ENCODE data around the gene SLC39A3.

The SLC39A3 gene, protein sequence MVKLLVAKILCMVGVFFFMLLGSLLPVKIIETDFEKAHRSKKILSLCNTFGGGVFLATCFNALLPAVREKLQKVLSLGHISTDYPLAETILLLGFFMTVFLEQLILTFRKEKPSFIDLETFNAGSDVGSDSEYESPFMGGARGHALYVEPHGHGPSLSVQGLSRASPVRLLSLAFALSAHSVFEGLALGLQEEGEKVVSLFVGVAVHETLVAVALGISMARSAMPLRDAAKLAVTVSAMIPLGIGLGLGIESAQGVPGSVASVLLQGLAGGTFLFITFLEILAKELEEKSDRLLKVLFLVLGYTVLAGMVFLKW

DNA sequence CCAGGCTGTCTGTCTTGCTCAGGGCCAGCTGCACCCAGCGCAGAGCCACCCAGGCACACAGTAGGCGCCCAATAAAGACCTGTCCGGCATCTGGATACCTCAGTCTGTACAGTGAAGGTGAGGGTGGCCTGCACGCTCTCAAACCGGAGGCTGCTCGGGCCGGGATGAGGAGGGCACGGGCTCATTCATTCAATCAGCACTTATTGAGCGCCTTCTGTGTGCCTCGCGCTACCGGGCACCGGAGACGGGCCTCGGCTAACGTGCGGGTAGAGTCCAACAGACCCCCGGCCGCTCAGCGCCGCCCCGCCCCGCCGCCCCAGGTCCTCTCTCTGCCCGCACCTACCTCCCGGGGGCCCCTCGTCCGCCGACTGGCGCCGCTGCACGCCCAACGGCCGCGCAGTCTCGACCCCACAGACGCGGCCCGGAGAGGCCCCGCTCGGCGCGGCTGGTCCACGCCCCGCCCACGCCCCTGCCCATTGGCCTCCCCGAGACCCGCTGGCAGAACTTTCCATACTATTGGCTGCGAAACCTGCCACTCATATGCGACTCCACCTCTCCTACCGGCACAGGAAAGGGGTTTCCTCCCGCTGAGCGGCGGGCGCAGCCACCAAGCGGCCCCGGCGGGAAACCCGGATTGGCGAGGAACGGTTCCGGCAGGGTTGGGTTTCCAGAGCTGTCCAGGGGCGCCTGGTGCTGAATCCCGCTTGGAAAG is at the start of gene SLC39A3:
Gene SLC39A3 (minus strand): TSS at position 416 of the 712 bp plus-strand sequence. CDS start 2,760 bp downstream, outside the sequence.
- DNase-seq (ENCODE audit: low read depth) = peak; percentile 99

DNA sequence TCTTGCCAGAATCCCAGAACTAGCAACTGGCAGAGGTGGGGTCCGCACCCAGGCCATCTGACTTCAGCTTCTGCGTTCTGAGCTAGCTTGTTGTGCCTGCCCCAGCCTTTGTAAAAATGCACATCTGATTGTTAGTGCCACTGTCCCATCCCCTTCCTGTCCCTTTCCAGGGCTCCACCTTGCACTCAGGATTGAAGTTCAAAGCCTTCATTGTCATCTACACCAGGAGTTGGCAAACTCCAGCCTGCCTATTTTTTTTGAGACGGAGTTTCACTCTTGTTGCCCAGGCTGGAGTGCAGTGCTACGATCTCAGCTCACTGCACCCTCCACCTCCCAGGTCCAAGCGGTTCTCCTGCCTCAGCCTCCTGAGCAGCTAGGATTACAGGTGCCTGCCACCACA is 48.4 kb upstream of the SLC39A3 start:
- no peak for DNase-seq (ENCODE audit: low read depth)

DNA sequence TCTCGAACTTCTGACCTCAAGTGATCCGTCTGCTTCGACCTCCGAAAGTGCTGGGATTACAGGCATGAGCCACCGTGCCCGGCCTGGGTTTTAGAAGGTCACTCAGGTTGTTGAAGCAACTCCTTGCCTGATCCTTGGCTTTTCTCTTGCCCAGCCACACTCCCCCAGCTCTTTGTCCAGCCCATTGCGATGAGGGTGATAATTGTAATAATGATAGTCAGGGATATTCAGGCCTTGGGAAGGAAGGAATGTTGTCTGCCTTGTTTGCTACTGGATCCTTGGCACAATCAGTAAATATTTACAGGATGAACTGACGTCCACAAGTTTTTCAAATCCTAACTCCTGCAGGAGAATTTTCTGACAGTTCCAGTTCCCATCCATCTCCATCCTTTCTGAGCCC is 47.3 kb upstream of the SLC39A3 start:
- DNase-seq (ENCODE audit: low read depth) = no peak

DNA sequence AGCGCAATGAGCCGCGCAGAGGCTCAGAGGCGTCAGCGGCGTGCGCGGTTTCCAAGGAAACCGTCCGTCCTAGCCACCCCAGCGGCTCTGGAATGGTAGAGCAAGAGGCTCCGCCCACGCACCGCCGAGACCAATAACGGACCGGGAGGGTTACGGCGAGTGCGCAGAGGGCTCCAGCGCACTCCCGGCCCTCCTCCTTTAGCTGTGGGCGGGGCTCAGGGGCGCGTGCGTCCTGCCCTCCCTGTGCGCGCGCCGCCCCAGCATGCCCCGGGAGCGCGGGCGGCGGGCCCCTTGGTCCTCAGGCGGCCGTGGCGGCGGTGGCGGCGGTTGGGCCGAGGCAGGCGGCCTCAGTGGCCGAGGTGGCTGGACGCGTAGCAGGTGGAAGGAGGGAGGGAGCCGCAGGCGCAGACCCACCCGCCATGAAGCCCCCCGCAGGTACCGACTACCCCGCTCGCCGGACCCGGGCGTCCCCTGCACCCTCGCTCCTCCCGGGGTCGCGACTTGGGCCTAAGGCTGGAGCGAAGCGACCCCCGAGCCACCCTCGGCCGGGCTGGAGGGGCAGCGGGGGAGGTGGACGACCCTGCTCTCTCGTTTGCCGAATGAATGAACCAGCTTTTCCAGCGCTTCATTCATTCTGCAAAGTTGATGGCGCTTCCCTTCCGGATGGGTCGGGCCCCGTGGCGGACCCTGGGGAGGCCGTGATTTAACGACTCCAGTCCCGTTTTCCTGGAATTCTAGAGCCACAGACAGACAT is 45.6 kb upstream of the SLC39A3 start, which contains the start of gene THOP1:
Gene THOP1 (plus strand): TSS at position 260 of the 754 bp plus-strand sequence. CDS start 160 bp downstream, at position 420.
- peak; percentile 100 for DNase-seq (ENCODE audit: low read depth)

DNA sequence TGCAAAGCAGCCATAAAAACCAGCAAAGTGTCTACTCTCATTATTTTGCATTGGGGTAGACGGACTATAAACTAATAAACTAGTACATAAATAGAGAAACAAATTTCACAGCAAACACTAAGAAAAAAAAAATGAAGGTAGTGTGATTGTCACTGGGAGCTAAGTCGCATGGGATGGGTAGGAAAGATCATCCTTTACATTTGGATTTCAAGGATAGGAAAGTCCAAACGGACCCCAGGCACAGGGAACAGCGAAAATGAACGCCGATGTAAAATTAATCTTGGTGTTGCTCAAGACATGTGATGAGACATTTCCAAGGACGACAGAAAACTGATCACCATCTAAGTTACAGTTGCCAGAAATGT is 43.9 kb upstream of the SLC39A3 start:
- no peak for DNase-seq (ENCODE audit: low read depth)

DNA sequence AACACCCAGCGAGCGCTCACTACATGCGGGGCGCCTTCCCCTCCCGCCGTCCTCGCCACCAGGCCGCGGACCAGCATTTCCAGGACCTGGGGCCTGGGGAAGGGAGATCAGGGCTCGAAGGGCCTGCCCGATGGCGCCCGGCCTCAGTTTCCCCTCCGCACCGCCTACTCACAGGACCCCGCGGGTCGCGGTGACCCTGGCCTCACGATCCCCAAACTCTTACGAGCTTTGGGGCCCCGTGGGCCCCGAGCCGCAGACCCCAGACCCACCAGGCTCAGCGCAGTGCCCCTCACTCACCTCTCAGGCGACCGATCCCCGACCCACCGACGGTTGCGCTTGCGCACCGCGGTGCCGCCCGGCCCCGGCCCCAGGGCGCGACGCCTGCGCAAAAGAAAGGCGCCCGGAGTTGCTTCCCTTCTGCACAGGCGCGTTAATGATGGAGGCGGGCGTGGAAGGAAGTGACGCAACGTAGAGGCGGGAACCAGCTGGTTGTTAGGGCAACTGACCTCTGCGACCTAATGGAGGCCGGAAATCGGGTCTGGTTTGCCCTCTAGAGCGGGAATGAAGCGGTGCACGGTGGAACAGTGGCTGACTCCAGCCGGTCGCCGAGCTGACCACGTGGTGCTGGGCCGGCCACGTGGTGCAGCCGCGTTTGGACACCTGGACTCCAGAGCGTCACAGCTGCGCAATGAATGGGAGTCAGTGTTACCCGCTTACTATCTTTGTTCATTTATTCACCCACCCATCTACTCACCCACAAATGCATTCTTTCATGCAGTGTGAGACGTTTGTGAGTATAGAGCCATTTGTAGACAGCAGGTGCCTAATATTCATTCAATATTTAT is 43.3 kb upstream of the SLC39A3 start, which contains the start of gene SGTA:
Gene SGTA (minus strand): TSS at position 338 of the 845 bp plus-strand sequence. CDS start 14,205 bp downstream, outside the sequence.
- DNase-seq (ENCODE audit: low read depth) = peak; percentile 96

DNA sequence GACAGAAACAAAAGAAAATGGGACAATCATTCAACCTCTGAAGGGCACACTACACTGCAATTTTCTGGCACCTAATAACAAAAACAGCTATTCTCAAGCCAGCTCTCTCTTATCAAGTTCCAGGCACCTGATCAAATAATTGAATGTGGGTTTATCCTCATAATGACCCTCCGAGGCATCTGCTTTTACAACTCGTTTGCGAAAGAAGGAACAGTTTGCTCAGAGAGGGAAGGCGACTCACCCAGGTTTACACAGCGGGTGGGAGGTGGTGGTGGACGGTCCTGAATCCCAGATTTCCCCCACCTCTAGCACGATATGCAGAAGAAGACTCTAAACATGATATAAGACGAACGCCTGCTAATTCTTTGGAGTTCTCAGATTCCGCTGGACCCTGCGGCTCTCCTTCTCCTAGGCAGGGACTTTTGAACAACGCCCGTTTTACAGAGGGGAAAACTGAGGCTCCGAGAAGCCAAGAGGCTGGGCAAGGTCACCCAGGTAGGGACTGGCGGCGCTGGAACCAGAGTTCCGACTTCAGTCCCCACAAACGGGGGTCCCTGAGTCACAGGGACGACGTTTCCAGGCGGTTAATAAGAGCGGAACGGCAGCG is 42.6 kb upstream of the SLC39A3 start:
- no peak for DNase-seq (ENCODE audit: low read depth)

DNA sequence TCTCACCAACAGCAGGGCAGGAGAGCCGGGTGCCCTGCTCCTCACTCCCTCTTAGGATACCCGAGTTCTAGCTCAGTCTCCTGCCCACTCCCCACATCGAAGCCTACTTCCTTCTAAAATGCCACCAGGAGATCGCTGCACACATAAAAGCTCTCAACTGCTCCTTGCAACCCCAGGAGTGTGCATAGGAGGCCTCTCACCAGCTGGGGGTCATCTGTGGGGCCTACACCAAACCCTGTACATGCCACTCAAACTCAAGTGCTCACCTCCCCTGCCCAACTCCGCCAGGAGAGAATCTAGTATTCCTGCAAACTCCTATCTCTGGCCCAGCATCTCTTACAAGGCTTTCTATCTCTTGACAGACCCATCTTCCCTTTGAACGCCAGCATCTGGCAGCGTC is 40.5 kb upstream of the SLC39A3 start:
- no peak for DNase-seq (ENCODE audit: low read depth)

DNA sequence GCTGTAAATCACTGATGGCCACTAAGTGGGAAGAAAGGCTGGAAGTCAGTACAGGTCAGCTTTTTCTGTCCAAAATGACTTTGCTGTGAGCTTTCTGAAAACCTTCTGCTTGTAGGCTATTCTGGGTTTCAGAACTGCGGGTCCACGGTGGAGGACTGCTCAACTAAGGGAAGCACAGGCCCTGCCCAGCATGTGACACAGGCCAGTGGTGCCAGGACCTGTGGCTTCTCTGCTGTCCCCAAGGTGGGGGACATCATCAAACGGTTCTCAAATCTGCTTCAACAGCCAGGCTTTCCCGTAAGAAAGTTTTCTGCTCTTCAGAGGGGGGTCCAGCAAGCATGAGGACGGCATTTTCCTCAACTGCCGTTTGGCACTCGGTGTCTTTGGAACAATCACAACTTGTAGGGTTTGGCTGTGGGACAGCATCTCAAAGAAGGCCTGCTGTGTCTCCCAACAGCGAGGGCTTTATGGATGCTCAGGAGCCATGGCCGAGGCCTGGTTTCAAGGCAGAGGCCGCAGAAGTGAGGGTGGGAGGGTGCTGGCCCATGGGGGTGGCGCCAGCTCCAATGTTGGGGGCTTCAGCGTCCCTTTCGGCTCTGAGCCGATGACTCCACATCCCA is 39.4 kb upstream of the SLC39A3 start:
- DNase-seq (ENCODE audit: low read depth) = no peak

DNA sequence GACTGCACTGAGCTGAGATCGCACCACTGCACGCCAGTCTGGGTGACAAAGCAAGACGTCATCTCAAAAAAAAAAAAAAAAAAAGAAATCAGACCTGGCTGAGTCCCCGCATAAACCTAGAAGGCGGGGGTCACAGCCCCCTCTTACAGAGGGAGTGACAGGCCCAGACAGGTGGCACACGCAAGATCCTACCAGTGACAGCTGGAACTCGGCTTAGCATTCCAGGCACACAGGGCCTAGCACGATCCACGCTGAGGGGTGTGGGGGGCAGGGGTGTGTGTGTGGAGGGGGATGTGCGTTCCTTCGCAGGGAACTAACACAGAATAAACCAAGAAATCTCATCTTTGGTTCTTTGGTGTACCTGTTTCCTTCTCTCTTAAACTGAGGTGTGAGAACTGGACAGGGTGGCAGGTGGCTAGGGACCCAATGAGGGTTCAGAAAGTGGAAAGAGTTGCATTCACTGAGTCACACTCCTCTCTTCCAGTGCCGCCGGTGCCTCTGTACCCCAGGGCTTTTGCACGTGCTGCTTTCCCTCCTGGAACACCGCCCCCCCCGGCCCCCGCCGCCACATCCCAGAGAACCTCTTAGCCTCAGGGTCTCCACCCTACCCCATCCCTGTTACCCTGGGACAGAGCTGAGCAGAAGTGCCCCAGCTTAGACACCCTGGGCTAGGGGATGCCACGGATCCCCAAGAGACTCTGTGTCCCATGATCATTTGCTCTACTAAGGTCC is 38.3 kb upstream of the SLC39A3 start:
- DNase-seq (ENCODE audit: low read depth) = no peak

DNA sequence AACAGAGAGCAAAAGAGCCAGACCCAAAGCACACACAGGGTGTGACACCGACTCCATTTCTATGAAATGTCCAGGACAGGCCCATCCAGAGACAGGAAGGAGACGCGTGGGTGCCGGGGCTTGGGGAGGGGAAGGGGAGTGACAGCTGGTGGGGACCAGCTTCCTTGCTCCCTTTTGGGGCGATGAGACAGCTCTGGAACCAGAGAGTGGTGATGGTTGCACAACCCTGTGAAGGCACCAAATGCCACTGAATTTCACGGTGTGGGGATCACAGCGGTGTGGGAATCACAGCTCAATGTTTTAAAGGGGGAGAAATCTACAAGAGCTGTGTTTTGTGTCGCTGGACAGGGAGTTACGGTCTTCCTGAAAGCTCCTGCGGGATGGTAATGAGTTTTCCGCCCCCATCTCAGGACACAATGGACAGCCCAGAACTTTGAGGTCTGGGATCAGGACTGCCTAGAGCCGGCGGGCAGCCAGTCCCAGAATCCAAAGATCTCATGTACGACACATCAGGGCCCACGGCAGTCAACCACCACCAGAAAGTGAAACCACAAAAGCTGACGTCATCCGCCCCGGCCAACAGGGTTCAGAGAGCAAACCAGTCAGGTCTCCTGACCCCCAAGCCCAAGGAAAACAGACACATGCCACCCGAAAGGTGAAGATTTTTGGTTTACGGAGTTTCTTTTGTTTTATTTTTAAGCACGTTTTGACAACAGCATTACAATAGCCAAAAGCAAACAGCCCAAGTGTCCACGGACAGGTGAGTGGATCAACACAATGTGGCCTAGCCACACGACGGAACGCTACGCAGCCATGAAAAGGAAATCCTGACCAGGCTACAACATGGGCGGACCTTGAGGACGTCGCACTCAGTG is 36.0 kb upstream of the SLC39A3 start:
- peak; percentile 66 for DNase-seq (ENCODE audit: low read depth)

DNA sequence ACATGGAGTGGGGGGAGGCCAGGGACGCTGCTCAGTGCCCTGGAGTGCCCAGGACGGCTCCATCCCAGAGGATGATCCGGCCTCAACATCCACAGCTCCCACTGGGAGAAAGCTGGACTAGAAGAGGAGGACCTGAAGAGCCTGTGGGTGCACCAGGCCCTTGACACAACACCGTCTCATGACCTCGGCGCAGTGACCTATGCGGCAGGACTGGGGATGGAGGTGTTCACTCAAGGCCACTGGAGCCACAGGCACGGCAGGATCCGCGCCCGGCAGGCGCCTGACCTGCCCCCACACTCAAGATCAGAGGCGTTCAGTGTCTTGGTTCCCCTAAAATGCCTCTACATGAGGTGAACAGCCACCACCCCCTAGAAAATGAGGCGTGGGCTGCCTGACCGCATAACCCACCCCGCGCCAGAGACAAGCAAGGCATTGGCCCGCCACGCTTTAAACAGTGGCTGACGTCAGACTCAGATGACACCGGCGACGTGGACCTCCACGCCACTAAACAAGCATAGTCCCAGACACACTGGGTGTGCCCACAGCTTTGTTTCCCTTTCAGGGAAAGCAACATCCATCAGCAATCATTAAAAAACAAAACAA is 35.2 kb upstream of the SLC39A3 start:
- no peak for DNase-seq (ENCODE audit: low read depth)

DNA sequence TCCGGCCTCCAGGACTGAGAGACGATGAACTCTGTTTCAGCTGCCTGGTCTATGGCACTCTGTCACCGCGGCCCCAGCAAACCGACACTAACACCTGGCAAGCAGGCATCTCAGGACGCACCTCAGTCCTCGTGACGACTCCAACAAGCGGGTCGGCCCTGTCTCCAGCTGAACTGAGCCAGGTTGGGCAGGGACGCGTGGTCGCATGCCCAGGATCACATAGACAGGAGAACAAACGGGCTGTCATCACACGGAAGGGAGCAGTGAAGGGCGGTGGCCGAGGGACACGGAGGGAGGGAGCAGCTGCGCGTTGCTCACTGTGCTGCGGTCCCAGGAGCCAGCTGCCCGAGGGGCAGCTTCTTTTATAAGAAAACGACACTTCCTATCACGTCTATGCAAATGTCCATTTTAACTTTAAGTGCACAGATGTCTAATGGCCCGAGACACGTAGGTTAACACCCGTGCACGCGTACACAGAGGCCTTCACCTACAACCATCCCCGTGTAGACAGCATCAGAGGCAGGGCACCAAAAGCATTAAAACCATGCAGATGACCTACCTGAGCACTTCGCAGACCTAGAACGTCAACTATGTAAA is 34.4 kb upstream of the SLC39A3 start:
- DNase-seq (ENCODE audit: low read depth) = no peak

DNA sequence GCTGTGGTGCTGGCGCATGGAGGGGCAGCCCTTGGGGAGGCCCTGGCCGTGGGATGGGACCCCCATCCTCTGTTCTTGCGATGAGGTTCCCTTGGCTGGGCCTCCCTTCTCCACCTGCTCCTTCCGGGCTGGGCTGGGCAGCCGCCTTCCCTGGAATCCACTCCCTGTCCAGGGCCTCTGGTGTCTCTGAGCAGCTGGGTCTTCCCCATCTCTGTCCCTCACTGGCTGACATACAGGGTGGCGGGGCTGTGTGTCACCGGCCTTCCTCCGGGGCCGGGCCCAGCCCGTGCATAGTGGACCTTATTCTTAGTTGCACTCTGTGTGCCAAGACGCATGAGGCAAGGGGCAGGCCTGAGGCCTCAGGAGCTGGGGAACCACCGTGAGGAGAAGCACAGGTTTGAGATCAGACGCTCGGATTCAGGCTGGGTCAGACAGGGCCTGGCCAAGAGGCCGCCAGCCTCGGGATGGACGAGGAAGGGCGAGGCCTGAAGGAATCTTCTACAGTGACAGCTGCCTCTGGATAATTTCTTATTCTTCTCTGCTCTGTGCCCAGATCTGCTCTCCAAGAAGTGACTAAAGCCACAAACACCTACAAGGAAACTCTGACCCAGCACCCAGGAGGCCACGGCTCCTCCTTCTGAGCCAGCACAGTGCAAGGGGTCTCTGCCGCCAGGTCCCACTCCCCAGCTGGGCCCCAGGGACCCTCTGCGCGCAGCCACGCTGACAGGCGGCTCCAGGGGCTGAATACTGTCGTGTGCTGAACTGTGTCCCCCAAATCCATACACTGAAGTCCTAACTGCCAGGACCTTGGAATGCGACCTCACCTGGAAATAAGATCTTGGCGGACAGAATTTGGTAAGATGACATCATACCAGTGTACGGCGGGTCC is 32.2 kb upstream of the SLC39A3 start:
- no peak for DNase-seq (ENCODE audit: low read depth)

DNA sequence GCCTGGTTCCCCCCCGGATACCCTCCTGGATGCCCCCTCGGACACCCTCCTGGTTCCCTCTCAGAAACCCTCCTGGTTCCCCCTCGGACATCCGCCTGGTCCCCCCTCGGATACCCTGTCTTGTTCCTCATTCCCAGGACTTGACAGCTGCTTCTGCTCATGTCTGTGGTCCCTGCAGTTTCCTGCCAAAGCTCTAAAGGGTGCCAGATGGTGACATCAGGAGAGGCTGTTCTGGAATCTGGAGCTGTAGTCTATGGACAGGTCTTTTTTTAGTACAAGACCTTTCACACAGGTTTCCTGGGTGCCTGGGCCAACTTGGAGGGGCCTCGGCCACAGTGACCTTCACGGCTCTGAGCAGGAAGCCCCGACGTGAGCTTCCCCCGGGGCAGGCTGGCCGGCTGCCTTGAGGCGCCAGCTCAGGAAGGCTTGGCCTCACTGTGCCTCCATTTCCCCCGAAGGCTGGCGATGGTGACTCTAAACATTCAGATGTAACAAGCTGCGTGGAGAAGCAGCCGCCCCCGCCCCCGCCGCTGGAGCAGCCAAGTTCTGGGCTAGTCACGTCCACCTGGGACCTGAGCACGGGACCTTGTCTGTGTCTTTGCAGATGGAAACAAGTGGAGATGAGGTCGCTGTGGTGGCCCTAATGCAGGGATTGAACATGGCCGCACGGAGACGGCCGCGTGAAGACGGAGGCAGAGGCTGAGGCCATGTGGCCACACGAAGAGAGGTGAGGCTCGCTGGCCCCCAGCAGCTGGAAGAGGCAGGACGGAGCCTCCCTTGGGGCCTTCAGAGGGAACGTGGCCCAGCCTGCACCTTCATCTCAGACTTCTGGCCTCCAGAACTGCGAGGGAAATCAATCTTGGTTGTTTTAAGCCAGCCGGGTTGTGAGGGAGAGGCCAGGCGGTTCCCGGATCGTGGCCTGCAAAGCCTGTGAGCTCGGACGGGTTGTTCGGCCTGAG is 30.5 kb upstream of the SLC39A3 start:
- DNase-seq (ENCODE audit: low read depth) = no peak

DNA sequence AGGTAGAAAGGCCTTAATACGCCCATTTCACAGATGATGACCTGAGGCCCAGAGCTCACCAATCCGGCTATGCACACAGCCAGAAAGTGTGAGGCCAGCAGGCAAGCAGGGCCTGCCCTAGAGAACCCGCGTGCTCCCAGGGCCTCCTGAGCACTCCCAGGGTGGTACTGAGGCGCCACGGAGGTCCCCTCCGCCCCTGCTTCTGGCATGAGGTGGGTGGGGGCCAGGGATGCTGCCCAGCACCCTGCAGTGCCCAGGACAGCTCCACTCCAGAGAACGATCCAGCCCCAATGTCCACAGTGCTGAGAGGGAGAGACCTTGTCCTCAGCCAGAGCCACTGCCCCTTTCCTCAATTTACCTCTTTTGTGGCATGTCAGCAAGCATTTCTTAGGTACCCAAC is 29.4 kb upstream of the SLC39A3 start:
- no peak for DNase-seq (ENCODE audit: low read depth)
